ENCODE data around the gene BLACAT1.
A peak's percentile ranks its signal among the peaks of the same experiment; 100 is the strongest.

Gene BLACAT1

GRCh38 chr1:205423814-205424399 is 31.9 kb downstream of the BLACAT1 start:
- TF ChIP-seq NFIC (IDR thresholded peaks at IDR 0.05): no peak
- TF ChIP-seq ZBTB7A (IDR thresholded peaks at IDR 0.05; ENCODE audit: low read depth): no peak
- TF ChIP-seq FOXM1 (IDR thresholded peaks at IDR 0.05; ENCODE audit: borderline replicate concordance, low read depth): no peak
- TF ChIP-seq MAX (IDR thresholded peaks at IDR 0.05): no peak
- TF ChIP-seq YY1 (IDR thresholded peaks at IDR 0.05; ENCODE audit: low read depth): no peak
- TF ChIP-seq TEAD4 (IDR thresholded peaks at IDR 0.05): no peak
- no peak for TF ChIP-seq CREB1 (IDR thresholded peaks at IDR 0.05; ENCODE audit: low read depth)
- TF ChIP-seq CEBPB (IDR thresholded peaks at IDR 0.05): no peak
- TF ChIP-seq TAF1 (IDR thresholded peaks at IDR 0.05; ENCODE audit: low read depth): no peak
- TF ChIP-seq REST (IDR thresholded peaks at IDR 0.05; ENCODE audit: low read depth): no peak

- TF ChIP-seq YY1 (IDR thresholded peaks at IDR 0.05; ENCODE audit: low read depth): no peak
- no peak for TF ChIP-seq EP300 (IDR thresholded peaks at IDR 0.05; ENCODE audit: borderline replicate concordance)
- TF ChIP-seq MAX (IDR thresholded peaks at IDR 0.05): no peak
- TF ChIP-seq CEBPB (IDR thresholded peaks at IDR 0.05): no peak
- TF ChIP-seq RAD21 (IDR thresholded peaks at IDR 0.05; ENCODE audit: low read depth): peak; percentile 48
Measured at GRCh38 chr1:205422993-205423642, 32.7 kb downstream of the BLACAT1 start.

- TF ChIP-seq FOXM1 (IDR thresholded peaks at IDR 0.05; ENCODE audit: borderline replicate concordance, low read depth) (no peak), EP300 (IDR thresholded peaks at IDR 0.05; ENCODE audit: borderline replicate concordance) (no peak), CREB1 (IDR thresholded peaks at IDR 0.05; ENCODE audit: low read depth) (no peak), ZBTB7A (IDR thresholded peaks at IDR 0.05; ENCODE audit: low read depth) (no peak), MAX (IDR thresholded peaks at IDR 0.05) (no peak), CEBPB (IDR thresholded peaks at IDR 0.05) (no peak), USF1 (IDR thresholded peaks at IDR 0.05) (no peak), YY1 (IDR thresholded peaks at IDR 0.05; ENCODE audit: low read depth) (no peak), TAF1 (IDR thresholded peaks at IDR 0.05; ENCODE audit: low read depth) (no peak), EGR1 (IDR thresholded peaks at IDR 0.05) (no peak), TCF12 (IDR thresholded peaks at IDR 0.05; ENCODE audit: low read depth) (no peak), RAD21 (IDR thresholded peaks at IDR 0.05; ENCODE audit: low read depth) (no peak), TEAD4 (IDR thresholded peaks at IDR 0.05) (no peak), NFIC (IDR thresholded peaks at IDR 0.05) (no peak), REST (IDR thresholded peaks at IDR 0.05; ENCODE audit: low read depth) (no peak)
Measured at GRCh38 chr1:205421798-205422197, 34.0 kb downstream of the BLACAT1 start, which contains the start of gene LEMD1. TSS of gene LEMD1 (minus strand) at chr1:205422056. CDS start at chr1:205420536, 1,520 bp downstream.

GRCh38 chr1:205420938-205421337 is 34.9 kb downstream of the BLACAT1 start:
- TF ChIP-seq REST (IDR thresholded peaks at IDR 0.05; ENCODE audit: low read depth): no peak
- no peak for TF ChIP-seq ZBTB7A (IDR thresholded peaks at IDR 0.05; ENCODE audit: low read depth)
- no peak for TF ChIP-seq MAX (IDR thresholded peaks at IDR 0.05)
- no peak for TF ChIP-seq NFIC (IDR thresholded peaks at IDR 0.05)
- no peak for TF ChIP-seq EGR1 (IDR thresholded peaks at IDR 0.05)
